ENCODE results near the gene DBH.

The DBH gene

DNA sequence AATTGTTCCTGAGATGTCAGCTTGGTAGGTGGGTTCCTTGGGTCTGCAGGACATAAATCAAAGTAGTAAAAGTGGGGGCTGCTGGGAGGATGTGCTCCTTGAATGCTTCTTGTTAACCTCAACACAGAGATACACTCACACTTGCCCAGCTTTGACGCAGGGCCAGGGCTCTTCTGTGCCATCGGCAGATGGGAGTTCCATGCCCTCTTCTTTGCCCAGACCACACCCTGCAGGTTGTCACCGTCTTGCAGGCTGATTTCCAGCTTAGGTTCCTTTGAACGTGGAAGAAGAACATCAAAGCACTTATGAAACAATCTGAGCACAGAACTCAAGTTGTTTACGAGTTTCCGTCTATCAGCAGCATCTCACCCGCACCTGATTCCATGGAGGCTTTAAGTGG, 11.0 kb downstream of the DBH start:
- peak; percentile 59 for DNase-seq

DNA sequence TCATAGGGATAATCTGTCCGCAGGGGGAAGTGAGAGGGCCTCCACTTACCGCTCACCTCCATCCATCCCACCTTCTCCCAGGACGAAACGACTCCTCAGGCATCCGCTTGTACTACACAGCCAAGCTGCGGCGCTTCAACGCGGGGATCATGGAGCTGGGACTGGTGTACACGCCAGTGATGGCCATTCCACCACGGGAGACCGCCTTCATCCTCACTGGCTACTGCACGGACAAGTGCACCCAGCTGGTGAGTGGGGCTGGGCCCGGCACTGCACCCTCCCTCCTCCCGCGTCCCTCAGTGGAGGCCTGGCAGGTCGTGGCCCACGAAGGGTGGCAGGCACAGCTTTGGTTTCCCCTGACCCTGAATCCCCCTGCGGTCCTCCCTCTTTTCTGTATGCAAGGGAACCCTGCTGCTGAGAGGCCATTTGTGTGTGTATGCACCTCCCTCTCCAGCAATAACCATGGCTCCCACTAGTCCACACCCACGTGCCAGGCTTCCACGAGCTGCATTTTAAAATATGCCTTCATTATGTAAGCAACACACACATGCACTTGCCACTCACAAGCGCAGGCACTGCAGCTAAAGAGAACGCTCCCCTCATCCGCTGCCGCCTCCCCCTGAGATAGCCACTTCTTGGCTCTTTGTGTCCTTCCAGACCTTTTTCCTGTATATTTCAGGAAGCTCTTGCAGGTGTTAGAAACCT, 11.8 kb downstream of the DBH start:
- DNase-seq: no peak

DNA sequence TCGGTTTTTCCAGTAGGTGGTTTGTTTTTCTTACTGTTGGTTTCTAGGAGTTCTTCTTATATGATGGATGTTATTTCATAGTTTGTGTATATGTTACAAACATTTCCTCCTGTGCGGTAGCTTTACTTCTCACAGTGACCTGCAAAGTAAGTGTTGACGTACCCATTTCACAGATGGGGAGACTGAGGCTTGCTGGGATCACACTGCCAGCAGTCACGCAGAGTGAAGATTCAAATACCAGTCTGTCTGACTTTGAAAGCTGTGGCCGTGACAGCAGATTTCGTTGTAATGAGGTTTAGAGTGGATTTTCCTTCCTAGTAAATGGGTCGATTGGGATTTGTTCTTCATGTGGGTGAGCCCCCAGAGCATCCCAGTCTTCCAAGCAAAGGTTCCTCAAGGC, 13.0 kb downstream of the DBH start:
- DNase-seq: no peak

DNA sequence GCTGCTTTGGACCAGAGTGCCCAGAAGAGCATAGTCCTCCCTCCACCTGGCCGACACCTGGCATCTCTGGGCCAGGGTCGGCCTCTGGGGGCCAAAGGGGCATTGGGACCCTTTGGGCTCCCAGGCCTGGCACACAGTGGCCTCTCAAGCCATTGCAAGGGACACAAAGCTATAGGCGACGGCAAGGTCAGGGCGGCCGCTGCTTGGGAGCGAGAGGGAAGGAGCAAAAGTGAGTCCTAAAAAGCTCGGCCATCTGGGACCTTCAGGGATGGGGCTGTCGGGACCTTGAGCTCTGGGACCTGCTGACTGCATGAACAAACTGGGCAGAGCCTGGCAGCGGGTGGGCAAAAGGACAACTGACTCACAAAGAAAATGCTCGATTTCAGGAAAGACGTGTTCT, 13.9 kb downstream of the DBH start:
- DNase-seq: no peak

DNA sequence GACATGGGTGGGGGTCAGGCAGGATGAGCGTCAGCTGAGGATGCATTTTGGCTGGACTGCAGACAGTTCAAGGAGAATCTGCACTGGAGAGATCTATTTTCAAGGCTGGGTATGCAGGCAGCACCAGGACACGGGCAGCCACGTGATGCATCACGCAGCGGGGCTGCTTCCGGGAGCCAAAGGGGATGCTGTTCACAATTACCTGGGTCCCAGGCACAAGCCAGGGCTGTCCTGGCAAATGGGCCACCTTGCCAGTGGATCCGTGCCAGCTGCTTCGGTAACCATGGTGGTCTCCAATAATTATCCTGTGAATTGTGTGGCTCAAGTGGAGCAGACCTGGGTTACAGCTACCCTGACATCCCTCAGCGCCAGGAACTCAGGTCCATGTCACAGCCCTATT, 17.5 kb downstream of the DBH start:
- DNase-seq: no peak

DNA sequence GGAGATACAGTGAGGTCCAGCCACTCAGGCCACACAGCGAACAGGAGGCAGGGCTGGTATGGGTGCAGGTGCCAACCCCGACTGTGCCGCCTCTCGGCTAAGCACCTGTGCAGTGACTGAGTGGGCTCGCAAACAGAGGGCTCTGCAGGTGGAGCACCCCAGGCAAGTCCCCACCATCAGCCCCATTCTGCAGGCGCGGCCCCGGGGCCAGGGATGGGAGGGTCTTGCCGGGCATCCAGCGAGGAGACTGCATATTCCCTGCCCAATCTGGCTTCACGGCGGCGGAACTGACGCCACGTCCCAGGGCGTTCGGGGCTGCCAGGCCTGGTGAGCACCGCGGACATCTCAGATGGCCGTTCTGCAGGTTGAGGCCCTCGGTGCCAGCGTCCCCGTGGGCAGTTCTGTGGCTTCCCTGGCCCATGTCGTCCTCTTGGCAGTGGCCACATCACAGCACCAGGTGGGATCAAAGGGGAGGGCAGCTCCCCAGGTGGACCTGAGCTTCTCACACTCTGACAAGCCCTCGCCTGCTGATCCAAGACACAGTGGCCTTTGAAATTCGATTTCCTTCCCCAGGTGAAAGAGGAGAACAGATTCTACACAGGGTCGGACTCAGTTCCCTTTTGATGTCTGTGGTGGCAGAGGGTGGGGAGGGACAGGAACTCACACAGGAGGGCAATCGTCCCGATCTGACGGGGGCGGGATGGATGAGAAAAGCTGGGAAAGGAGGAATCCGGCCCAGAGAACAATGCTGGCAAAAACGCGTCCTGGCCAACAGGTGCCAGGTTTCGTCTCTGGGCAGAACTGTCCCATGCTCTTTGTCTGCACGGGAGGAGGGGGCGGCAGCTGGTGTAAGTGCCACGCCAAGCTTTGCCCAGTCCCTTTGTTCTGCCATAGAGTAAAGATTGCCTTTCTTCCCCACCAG, 18.8 kb downstream of the DBH start:
- DNase-seq: no peak

DNA sequence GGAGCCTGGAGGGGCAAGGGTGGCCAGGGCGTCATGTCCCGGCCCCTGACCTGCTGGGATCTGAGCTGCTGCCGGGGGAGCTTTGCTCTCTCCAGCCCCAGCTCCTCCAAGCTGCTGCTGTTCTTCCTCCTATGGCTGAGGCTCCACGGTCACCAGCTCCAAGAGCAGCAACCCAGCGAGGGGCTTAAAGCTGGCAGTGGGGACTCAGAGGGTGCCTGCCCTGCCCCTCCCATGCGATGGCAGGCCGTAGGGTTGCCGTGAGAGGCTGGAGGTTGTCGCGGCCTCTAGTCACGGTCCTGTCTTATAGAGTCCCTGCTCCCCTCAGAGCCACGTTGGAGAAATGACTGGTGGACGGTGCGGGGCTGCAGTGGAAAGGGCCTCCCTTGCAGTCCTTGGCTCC, 19.5 kb downstream of the DBH start:
- DNase-seq: no peak

DNA sequence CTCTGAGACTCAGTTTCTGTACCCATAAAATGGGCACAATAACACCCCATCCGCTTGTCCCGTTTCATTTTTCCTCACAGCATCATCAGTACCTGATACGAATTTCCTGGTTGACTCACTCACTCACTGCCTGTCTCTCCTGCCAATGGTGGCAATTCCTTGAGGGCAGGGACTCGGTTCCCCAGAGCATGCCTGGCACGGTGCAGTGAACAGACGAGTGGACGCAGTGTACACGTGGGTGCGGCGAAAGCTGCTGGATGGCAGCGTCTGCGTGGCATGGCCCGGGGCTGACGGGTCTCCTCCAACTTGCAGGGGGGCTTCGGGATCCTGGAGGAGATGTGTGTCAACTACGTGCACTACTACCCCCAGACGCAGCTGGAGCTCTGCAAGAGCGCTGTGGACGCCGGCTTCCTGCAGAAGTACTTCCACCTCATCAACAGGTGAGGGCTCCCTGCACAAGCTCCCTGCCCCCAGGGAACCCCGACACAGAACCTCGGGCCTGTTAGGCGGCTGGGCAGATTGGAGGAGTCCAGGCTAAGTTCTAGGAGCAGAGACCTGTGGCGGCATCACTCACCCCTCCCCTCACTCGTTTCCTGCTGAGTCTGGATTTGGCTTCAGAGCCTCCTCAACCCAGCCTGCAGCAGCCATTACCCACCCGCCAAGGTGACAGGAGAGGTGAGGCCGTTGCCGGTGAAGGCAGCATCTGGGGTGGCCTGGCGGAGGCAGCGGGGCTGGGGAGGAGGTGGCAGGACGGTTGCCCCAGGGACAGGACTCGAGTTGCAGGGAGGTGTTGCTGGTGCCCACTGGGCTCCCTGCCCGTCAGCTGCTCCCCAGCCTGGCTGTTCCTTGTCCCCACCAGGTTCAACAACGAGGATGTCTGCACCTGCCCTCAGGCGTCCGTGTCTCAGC, 20.3 kb downstream of the DBH start:
- DNase-seq: peak; percentile 84

DNA sequence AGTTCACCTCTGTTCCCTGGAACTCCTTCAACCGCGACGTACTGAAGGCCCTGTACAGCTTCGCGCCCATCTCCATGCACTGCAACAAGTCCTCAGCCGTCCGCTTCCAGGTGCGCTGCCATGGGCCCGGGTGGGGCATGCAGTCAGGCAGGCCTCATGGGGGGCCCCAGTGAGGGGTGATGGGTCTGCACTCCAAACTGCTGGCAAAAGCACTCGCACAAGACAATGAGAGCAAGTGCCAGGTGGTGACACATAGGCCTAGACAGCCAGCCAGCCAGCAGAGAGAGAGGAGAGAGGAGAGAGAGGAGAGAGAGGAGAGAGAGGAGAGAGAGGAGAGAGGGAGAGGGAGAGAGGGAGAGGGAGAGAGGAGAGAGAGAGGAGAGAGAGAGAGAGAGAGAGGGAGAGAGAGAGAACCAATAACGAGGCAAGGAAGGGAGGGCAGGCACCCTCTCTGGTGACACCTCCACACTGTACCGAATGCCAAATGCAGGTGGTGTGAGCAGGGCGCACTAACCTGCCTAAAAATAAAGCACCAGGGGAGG, 21.0 kb downstream of the DBH start:
- DNase-seq: peak; percentile 84

DNA sequence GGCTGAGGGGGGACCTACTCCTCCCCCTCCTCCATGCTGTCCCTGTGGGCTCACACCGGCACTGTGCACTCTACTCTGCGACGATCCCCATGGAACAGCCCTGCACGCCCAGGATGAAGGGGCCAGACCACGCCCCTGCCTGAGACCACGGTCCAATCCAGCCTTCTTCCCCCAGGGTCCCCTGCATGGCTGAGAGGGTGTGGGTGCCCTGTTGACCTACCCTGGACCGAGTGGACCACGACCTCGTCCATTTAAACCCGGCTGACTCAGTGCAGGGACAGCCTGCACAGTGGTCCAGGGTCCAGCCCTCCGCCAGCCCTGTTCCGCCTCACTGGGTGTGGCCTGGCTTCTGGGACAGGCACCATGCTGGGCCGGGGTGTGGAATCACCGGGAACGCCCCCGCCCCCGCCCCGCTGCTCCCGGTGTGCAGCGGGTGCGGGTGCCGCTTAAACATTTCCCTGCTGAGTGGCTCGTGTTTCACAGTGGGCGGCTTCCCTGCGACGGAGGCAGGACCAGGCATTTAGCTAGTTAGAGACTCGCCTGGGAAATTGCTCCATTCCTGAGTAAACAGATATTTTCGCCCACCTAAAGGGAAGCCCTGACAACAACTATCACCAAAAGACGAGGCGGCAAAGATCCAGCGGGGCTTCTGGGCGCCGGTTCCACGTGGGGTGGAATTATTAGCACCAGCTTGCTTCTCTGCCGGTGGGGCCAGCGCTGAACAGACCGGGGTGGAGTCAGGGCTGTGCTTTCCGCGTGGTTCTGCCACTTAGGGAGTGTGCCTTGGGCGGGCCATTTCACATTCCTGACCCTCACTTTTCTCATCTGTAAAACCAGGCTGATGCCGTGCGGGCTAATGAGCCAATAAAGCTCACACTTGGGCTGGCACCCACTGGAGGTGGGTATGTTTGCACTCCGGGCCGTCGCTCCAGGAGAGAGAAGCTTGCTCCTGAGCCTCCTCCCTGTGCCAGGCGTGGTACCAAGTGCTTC, 22.6 kb downstream of the DBH start:
- DNase-seq: no peak

DNA sequence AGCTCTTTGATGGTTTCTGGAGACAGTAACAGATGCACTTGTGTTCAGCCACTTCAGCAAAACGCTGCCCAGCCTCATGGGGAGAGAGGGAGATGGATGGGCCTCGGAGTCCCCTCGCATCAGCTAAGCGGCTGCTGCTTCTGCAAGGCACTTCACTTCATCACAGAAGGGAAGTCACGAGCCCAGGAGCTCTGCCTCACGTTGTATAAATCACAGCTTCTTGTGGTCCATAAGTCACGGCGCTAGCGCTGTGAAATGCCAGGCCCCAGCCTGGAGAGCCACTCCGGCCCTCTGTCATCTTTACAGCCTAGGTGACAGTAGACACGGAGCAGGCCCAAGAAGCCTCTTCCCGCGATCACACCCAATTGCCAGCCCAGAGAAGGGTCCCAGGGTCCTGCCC, 23.4 kb downstream of the DBH start:
- DNase-seq: no peak

DNA sequence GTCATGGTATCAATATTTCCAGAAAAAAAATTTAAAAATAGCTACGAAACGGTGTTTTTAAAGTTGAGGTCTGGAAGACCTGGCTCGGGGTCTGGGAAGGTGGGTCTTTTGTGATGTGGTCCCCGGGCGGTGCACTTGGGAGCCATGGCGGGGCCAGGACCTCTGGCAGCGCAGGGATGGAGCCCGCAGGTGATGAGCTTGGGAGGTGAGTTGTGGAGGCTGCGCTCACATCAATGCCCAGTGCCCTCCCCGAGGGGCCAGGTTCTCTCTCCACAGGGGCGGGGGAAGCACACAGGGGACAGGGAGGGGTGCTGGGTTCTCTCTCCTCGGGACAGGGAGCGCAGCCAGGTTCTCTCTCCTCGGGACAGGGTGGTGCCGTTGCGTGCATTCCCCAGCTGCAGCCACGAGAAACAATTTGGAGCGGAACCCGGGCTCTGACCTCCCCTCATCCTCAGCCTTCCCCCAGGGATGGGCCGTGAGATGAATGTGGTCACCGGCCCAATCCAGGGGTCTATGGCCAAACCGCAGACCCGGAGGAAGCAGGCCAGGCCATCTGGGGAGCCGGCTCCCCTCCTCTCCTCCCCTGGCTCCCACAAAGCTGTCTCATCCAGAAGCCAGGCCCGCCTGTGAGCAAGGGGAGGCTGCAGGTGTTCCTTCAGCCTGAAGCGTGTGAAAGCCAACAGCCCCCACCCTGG, 25.8 kb downstream of the DBH start:
- DNase-seq: no peak

DNA sequence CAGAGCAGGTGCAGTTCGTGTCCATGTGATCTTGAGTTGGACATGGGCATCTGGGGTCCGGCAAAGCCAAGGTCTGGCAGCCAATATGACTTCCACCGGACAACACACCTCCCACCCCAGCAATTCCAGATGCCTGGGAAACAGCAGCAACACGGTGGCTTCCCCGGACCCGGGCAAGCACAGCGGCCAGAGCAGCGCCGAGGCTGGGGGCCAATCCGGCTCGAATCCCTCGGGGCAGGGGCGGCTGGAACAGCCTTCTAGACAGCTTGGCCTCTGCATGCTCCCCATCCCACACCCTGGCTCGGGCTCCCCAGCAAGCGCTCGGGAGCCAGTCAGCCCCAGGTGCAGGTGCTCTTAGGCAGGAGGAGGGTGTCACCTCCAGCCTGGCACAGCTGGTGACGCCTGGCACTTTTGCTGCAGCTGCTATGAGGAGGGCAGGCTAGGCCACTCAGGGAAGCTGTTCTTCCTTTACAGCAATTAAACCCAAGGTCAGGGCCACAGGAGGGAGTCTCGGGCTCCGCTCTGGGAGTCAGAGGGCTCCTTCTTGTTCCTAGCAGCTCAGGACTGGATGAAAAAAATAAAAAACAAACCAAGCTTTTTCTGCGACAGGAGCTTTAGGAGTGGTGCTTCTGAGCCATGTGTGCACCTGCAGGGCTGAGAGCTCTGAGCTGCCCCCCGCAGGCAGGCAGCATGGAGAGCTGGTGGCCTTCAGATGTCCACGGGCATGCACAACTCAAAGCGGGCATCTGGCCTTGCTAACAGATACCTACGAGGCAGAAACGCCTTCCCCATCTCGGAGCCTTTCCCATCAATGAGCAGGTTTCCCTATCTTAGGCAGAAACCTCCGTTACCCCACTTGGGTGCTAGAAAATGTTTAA, 28.2 kb downstream of the DBH start:
- peak; percentile 92 for DNase-seq

DNA sequence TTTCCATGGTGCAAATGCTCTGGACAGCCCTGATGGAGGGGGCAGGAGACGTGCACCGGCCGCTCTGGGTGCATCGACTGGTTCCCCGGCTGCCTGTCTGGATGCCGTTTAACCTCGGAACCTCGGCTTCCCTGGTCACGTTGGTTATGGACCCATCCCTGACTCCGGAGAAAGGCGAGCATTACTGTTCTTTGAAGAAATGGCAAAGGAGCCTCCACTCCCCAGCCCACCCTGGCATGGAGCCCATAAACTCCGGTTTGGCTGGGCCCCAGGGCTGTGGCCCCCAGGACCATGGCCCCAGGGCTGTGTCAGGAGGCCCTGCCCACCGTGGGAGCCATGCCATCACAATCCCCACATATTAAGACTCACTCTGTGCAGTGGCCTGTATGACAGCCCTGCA, 28.9 kb downstream of the DBH start:
- DNase-seq: no peak

DNA sequence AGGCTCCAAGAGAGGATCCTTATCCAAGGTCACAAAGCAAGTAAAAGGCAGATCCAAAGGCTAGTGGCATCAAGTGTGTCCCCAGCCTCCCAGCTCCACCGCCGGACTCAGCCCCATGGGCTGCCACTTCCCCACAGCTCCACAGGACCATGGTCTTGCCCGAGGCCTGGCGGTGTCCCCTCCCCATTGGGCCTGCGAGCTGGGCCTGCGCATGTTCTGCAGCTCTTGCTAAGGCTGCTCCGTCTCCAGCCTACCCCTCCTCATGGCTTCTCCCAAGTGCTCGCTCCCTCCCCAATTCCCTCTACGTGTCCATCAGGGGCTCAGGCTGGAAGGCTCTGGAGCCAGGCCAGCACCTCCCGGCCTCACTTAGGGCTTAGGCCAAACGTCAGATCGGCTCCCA, 29.4 kb downstream of the DBH start:
- no peak for DNase-seq

DNA sequence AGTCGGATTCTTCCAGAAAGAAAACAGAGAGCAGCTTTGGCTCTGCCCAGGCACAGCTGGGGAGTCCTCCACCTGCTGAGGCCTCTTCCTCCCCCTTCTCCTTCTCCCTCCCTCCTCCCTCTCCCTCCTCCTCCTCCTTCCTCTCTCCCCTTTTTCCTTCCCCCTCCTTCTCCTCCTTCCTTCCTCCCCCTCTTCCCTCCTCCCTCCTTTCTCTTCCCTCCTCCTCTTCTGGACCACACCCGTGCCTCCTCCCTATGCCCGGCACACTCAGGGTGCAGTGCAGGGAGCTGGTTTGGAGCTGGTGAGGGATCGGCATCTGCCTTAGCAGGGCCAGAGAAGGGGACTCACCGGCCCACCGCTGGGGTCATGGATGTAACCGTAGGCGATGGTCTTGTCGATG, 30.2 kb downstream of the DBH start:
- no peak for DNase-seq

DNA sequence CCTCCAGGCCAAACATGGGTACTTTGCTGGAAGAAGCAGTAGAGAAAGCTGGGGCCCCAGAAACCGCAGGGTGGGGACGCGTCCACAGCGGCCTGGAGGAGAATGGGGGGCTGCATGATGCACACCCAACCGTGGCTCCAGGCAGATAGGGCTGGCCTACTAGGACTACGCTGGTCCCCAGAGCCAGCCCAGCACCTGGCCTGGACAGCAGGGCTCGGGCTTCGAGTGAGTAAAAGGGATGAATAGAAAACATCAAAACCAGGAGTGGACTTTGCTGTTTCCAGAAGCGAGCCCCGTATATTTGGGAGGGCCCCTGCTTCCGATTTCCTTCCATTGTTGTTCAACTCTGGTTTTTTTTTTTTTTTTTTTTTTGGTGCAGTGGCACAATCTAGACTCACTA, 30.7 kb downstream of the DBH start:
- DNase-seq: no peak

DNA sequence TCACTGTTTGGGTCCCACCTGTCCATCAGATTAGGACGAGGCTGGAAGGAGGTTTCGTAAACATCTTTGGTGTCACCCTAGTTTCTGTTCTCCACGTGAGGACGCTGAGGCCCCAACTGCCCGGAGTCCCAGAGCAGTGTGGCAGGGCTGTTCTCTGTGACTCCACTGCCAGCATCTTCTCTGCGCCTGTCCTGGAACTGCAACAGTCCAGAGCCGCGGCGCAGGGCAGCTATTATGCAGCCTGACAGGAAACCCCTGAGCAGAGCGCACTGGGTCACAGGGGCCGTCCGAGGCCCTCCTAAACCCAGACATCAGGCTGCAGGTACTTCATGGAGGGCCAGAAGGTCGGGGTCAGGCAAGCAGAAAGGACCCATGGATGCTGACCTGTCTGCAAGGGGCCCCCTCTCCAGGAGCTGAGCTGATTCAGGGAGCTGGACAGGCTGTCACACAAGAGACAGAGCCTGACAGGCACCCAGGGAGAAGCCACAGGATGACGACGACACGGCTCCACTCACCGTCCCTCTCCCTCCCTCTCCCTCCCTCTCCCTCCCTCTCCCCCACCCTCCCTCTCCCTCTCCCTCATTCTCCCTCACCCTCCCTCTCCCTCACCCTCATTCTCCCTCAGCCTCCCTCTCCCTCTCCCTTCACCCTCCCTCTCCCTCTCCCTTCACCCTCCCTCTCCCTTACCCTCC, 31.7 kb downstream of the DBH start:
- no peak for DNase-seq

DNA sequence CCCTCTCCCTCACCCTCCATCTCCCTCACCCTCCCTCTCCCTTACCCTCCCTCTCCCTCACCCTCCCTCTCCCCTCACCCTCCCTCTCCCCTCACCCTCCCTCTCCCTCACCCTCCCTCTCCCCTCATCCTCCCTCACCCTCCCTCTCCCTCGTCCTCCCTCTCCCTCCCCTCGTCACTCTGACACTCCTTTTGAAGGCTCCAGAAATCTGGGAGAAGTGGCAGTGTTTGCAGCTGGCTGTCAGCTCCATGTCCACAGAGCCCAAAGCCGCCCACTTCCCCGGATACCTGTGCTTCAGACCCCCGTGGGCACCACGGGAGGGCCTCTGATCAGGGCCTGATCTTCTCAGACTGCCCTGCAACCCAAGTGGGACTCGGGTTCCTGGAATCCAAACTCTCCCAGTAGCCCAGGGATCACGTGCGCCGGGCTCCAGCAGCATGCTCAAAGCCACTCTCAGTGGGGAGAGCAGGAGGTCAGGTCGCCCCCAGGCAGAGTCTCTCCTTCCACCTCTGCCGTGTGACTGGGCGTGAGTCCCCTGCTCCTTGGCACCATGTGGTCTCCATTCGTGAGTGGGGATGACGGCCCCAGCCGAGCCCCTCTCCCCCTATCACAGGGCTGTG, 33.1 kb downstream of the DBH start:
- DNase-seq: no peak

Data from DMS79 (cell line).